ENCODE results near the gene CD244.
"Not testable (repeated sequence)": the region's sequence is repeated elsewhere in the genome, so short reads cannot be mapped to it uniquely, and the experiment has no call there.

CD244 gene

GRCh38 chr1:160885042-160885441, 22.4 kb upstream of the CD244 start, which contains the start of gene ITLN1:
TSS of gene ITLN1 (minus strand) at chr1:160885180. CDS start at chr1:160884877, 303 bp downstream.
- H3K4me3 ChIP-seq (ENCODE audit: low read depth, low read length) = no peak within 1 kb of the TSS
- TF ChIP-seq CTCF (conservative IDR thresholded peaks at IDR 0.05; ENCODE audit: low read depth, low read length) = no peak
- no peak for DNase-seq (ENCODE audit: low read depth)

GRCh38 chr1:160884579-160884978, 21.9 kb upstream of the CD244 start:
- no peak for DNase-seq (ENCODE audit: low read depth)
- H3K4me3 ChIP-seq (ENCODE audit: low read depth, low read length) = no peak overlapping the region
- no peak for TF ChIP-seq CTCF (conservative IDR thresholded peaks at IDR 0.05; ENCODE audit: low read depth, low read length)

- no peak for DNase-seq (ENCODE audit: low read depth)
- TF ChIP-seq CTCF (conservative IDR thresholded peaks at IDR 0.05; ENCODE audit: low read depth, low read length) = no peak
- H3K4me3 ChIP-seq (ENCODE audit: low read depth, low read length) = no peak overlapping the region
Measured at GRCh38 chr1:160883581-160884513, 21.2 kb upstream of the CD244 start.

GRCh38 chr1:160882582-160882981, 19.9 kb upstream of the CD244 start:
- TF ChIP-seq CTCF (conservative IDR thresholded peaks at IDR 0.05; ENCODE audit: low read depth, low read length) = no peak
- H3K4me3 ChIP-seq (ENCODE audit: low read depth, low read length) = no peak overlapping the region
- no peak for DNase-seq (ENCODE audit: low read depth)

GRCh38 chr1:160881264-160881663, 18.6 kb upstream of the CD244 start:
- not testable (repeated sequence) for H3K4me3 ChIP-seq (ENCODE audit: low read depth, low read length); DNase-seq (ENCODE audit: low read depth)

GRCh38 chr1:160880216-160880615, 17.5 kb upstream of the CD244 start:
- no peak for DNase-seq (ENCODE audit: low read depth)
- no peak overlapping the region for H3K4me3 ChIP-seq (ENCODE audit: low read depth, low read length)
- no peak for TF ChIP-seq CTCF (conservative IDR thresholded peaks at IDR 0.05; ENCODE audit: low read depth, low read length)

GRCh38 chr1:160879056-160879455, 16.4 kb upstream of the CD244 start:
- H3K4me3 ChIP-seq (ENCODE audit: low read depth, low read length) = no peak overlapping the region
- TF ChIP-seq CTCF (conservative IDR thresholded peaks at IDR 0.05; ENCODE audit: low read depth, low read length) = no peak
- no peak for DNase-seq (ENCODE audit: low read depth)
